H1 (cell line): ENCODE results near the gene BEST2. TPM values are rescaled to one million over a fixed set of nuclear protein-coding genes. Genes with fewer than 3 reads are reported as not detected.

Experiments
- BACH1 ChIP-seq: IDR thresholded peaks from 2 replicates; pipeline ENCODE4 v1.6.1; 2012; ENCODE audit warnings: low read length, improper control_type of control experiment
- CHD2 ChIP-seq: IDR thresholded peaks from 2 replicates; pipeline ENCODE4 v1.6.1; 2012; ENCODE audit warnings: low read length, improper control_type of control experiment
- CREB1 ChIP-seq: IDR thresholded peaks from 2 replicates; pipeline ENCODE4 v1.6.1; 2012; ENCODE audit warnings: inconsistent platforms
- CTBP2 ChIP-seq: IDR thresholded peaks from 2 replicates; pipeline ENCODE4 v1.7.0; 2011; ENCODE audit warnings: borderline replicate concordance, mild to moderate bottlenecking, moderate library complexity, mixed read lengths, low read length; ENCODE audit not compliant: insufficient read depth, insufficient read length
- CTCF ChIP-seq, 3 experiments: IDR thresholded peaks; 1 replicate in 2 of 3; 2 replicates in 1 of 3; pipeline versions ENCODE4 v1.5.1 to v1.6.1; 2011; ENCODE audit warnings: low read length in 3 of 3, mild to moderate bottlenecking in 3 of 3, inconsistent platforms in 2 of 3, low read depth in 1 of 3, moderate library complexity in 1 of 3; ENCODE audit not compliant: insufficient read depth in 1 of 3; ENCODE audit errors: control extremely low read depth in 1 of 3
- E2F6 ChIP-seq: IDR thresholded peaks from 2 replicates; pipeline ENCODE4 v1.6.1; 2012; ENCODE audit warnings: inconsistent platforms
- EGR1 ChIP-seq: IDR thresholded peaks from 2 replicates; pipeline ENCODE4 v1.6.1; 2011; ENCODE audit warnings: low read depth, low read length, borderline replicate concordance
- GTF2F1 ChIP-seq: IDR thresholded peaks from 2 replicates; pipeline ENCODE4 v1.6.1; 2012; ENCODE audit warnings: low read depth, low read length, improper control_type of control experiment, borderline replicate concordance
- JUN ChIP-seq: IDR thresholded peaks from 2 replicates; pipeline ENCODE4 v1.6.1; 2011; ENCODE audit warnings: low read depth, mild to moderate bottlenecking, improper control_type of control experiment, low read length
- JUND ChIP-seq: IDR thresholded peaks from 2 replicates; pipeline ENCODE4 v1.6.1; 2011; ENCODE audit warnings: mild to moderate bottlenecking, improper control_type of control experiment, low read length
- KDM1A ChIP-seq: fragments of 200-600, 300-600 bp; sonication (generic); IDR thresholded peaks from 2 replicates; pipeline ENCODE4 v1.7.1; 2016; ENCODE audit warnings: mild to moderate bottlenecking, low read length, borderline replicate concordance
- KDM4A ChIP-seq: IDR thresholded peaks from one replicate; pipeline ENCODE4 v1.7.1; 2012; ENCODE audit warnings: low read depth, mild to moderate bottlenecking, moderate library complexity, low read length, inconsistent platforms; ENCODE audit not compliant: severe bottlenecking
- MAX ChIP-seq: IDR thresholded peaks from 2 replicates; pipeline ENCODE4 v1.6.1; 2012; ENCODE audit warnings: inconsistent platforms
- POLR2A ChIP-seq, 2 experiments: IDR thresholded peaks; 1 replicate in 1 of 2; 2 replicates in 1 of 2; pipeline ENCODE4 v1.6.1; 2011; ENCODE audit warnings: low read depth in 2 of 2, low read length in 2 of 2, mild to moderate bottlenecking in 2 of 2; ENCODE audit errors: control extremely low read depth in 1 of 2
- RXRA ChIP-seq: IDR thresholded peaks from 2 replicates; pipeline ENCODE4 v1.6.1; 2011; ENCODE audit warnings: low read depth, mild to moderate bottlenecking, low read length, moderate library complexity; ENCODE audit not compliant: insufficient read depth
- SAP30 ChIP-seq: fragments of 300-600 bp; sonication (generic); IDR thresholded peaks from 2 replicates; pipeline ENCODE4 v1.7.1; 2012; ENCODE audit warnings: low read length, moderate library complexity, mild to moderate bottlenecking, inconsistent platforms; ENCODE audit not compliant: insufficient read depth, insufficient replicate concordance
- SRF ChIP-seq: IDR thresholded peaks from 2 replicates; pipeline ENCODE4 v1.6.1; 2011; ENCODE audit warnings: mild to moderate bottlenecking, low read depth, low read length, moderate library complexity
- TAF1 ChIP-seq: IDR thresholded peaks from 2 replicates; pipeline ENCODE4 v1.6.1; 2011; ENCODE audit warnings: mild to moderate bottlenecking, low read depth, low read length
- TAF7 ChIP-seq: optimal IDR thresholded peaks from 2 replicates; pipeline ENCODE3; 2011; ENCODE audit warnings: low read depth, mild to moderate bottlenecking, inconsistent platforms, low read length, moderate library complexity, borderline replicate concordance
- TCF12 ChIP-seq: IDR thresholded peaks from 2 replicates; pipeline ENCODE4 v1.6.1; 2011; ENCODE audit warnings: low read depth, mild to moderate bottlenecking, low read length
- polyA plus RNA-seq, 7 experiments: library from polyadenylated mRNA; depleted of rRNA in 3 of 7; stranded (reverse) in 5 of 7; unstranded in 2 of 7; fragments of >200 nt in 5 of 7; fragments of 200-250 nt in 2 of 7; gene quantifications; 1 replicate in 5 of 7; 2 replicates in 1 of 7; 4 replicates in 1 of 7; pipeline versions ENCODE4 v1.2.1 to v1.2.3, GENCODE V29; 2011 to 2013; ENCODE audit warnings: missing spikeins in 2 of 7, mixed read lengths in 2 of 7
- total RNA-seq: library from RNA; stranded (reverse); fragmentation: NEBNext Ultra II Directional; extraction: Animal tissue kit (Norgen Biotek cat#: 25700); gene quantifications from 2 replicates; pipeline ENCODE4 v1.2.1, GENCODE V29; 2021

Gene BEST2
- total and polyA plus RNA-seq, 2 of the 8 experiments (the other 6 are each of a cell fraction or from before 2014, with no cell fraction given) = 4.6 to 7.3 TPM

GRCh38 chr19:12774588-12775555 lies 23.3 kb downstream of the BEST2 start, which contains the start of gene HOOK2 (continued):
- TF ChIP-seq MAX = peak; percentile 91
- TF ChIP-seq TCF12 = no peak
- no peak for TF ChIP-seq JUN
- TF ChIP-seq GTF2F1 = no peak
- no peak for TF ChIP-seq SRF
- TF ChIP-seq KDM4A = peak; percentile 77
- TF ChIP-seq CTCF (IDR thresholded peaks at IDR 0.05; ENCODE audit: control extremely low read depth in 1 of 3, insufficient read depth in 1 of 3, low read depth in 1 of 3, low read length in 3 of 3) = no peak
- TF ChIP-seq KDM1A = no peak
- peak; percentile 59 for TF ChIP-seq SAP30
- no peak for TF ChIP-seq EGR1
- no peak for TF ChIP-seq RXRA
- peak; percentile 84 for TF ChIP-seq CHD2
- peak; percentile 62 for TF ChIP-seq BACH1
- TF ChIP-seq TAF1 = peak; percentile 25; the same call in 1 of the 2 replicates
- TF ChIP-seq POLR2A (IDR thresholded peaks at IDR 0.05; ENCODE audit: control extremely low read depth in 1 of 2, low read depth in 2 of 2, low read length in 2 of 2) = peak in 1 of 2 experiments; percentile 62; a peak in 2 of 3 replicates
- peak; percentile 19; the same call in 1 of the 2 replicates for TF ChIP-seq CREB1
- no peak for TF ChIP-seq TAF7
- no peak for TF ChIP-seq CTBP2
- no peak for TF ChIP-seq JUND
- peak; percentile 25 for TF ChIP-seq E2F6
